LNCaP clone FGC (cell line): ENCODE data around the gene ENDOV.
A peak's percentile ranks its signal among the peaks of the same experiment; 100 is the strongest.

Experiments used
- DNase-seq: peaks from one replicate; pipeline ENCODE4 v3.0.0-alpha.2; 2011; ENCODE audit warnings: low read depth
- H3K4me3 ChIP-seq: 2 replicates; pipeline ENCODE4 v1.5.1; 2011; ENCODE audit warnings: mild to moderate bottlenecking, low read depth, low read length, control low read depth
- CTCF ChIP-seq: IDR thresholded peaks from 2 replicates; pipeline ENCODE4 v1.5.1; 2012; ENCODE audit warnings: mild to moderate bottlenecking; ENCODE audit not compliant: control insufficient read depth, insufficient read depth; ENCODE audit errors: extremely low read depth

Gene ENDOV

GRCh38 chr17:80449194-80449929, 34.4 kb downstream of the ENDOV start:
- no peak overlapping the region for H3K4me3 ChIP-seq
- DNase-seq: no peak
- no peak for TF ChIP-seq CTCF

GRCh38 chr17:80449930-80450576, 35.1 kb downstream of the ENDOV start:
- no peak overlapping the region for H3K4me3 ChIP-seq
- TF ChIP-seq CTCF: no peak
- DNase-seq: no peak

- no peak overlapping the region for H3K4me3 ChIP-seq
- no peak for TF ChIP-seq CTCF
- no peak for DNase-seq
These were observed 36.3 kb downstream of the ENDOV start for GRCh38 chr17:80451104-80451775.

- DNase-seq: no peak
These were observed 37.4 kb downstream of the ENDOV start for GRCh38 chr17:80452173-80452915.

GRCh38 chr17:80453126-80453997, 38.4 kb downstream of the ENDOV start:
- H3K4me3 ChIP-seq: peak overlapping the region; percentile 87
- no peak for TF ChIP-seq CTCF
- DNase-seq: no peak

More at GRCh38 chr17:80452173-80452915, 37.4 kb downstream of the ENDOV start:
- TF ChIP-seq CTCF: no peak
- H3K4me3 ChIP-seq: no peak overlapping the region
